ENCODE measurements around the gene PTPRD.

DNA sequence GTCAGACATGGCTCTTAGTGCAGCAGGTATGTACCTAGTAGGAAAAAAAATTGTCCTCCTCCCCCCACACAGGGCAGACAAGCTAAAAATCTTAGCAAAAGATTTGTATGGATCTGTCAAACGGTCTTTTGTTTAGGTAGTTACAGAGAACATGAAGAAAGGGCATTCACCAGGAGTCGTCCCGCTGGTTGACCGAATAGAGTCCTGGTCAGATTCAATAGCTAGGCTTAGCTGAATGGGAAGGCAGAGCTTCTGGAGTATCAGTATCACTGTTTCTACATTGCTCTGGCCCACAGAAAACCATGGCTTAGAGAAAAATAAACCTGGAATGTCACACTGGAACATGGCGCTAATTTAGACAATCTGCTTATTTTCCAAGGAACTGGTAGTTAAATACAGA lies 642.3 kb downstream of the PTPRD start:
- TF ChIP-seq, protein P1, sequence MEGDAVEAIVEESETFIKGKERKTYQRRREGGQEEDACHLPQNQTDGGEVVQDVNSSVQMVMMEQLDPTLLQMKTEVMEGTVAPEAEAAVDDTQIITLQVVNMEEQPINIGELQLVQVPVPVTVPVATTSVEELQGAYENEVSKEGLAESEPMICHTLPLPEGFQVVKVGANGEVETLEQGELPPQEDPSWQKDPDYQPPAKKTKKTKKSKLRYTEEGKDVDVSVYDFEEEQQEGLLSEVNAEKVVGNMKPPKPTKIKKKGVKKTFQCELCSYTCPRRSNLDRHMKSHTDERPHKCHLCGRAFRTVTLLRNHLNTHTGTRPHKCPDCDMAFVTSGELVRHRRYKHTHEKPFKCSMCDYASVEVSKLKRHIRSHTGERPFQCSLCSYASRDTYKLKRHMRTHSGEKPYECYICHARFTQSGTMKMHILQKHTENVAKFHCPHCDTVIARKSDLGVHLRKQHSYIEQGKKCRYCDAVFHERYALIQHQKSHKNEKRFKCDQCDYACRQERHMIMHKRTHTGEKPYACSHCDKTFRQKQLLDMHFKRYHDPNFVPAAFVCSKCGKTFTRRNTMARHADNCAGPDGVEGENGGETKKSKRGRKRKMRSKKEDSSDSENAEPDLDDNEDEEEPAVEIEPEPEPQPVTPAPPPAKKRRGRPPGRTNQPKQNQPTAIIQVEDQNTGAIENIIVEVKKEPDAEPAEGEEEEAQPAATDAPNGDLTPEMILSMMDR (conservative IDR thresholded peaks at IDR 0.05; ENCODE audit: low read length), result no peak
- no peak for TF ChIP-seq EZH2phosphoT487 (IDR thresholded peaks at IDR 0.05; ENCODE audit: borderline replicate concordance, low read depth, low read length)

Measured in OCI-LY7 (cell line).